Nephron (organoid): ENCODE measurements around the gene PELO.

Source experiments
- H3K27ac Mint-ChIP-seq, 3 experiments: 2 replicates each; pipeline ENCODE4 v1.8.0; 2020; ENCODE audit warnings: mixed read lengths in 3 of 3, mild to moderate bottlenecking in 2 of 3, moderate library complexity in 1 of 3
- H3K27me3 Mint-ChIP-seq: 2 replicates; pipeline ENCODE4 v1.8.0; 2021; ENCODE audit warnings: low read depth, mild to moderate bottlenecking, moderate library complexity, mixed read lengths
- H3K36me3 Mint-ChIP-seq: 2 replicates; pipeline ENCODE4 v1.8.0; 2020; ENCODE audit warnings: low read depth, mixed read lengths
- H3K4me1 Mint-ChIP-seq: 2 replicates; pipeline ENCODE4 v1.8.0; 2020; ENCODE audit warnings: mixed read lengths
- H3K4me3 Mint-ChIP-seq, 3 experiments: 2 replicates each; pipeline ENCODE4 v1.8.0; 2020; ENCODE audit warnings: mild to moderate bottlenecking in 3 of 3, mixed read lengths in 3 of 3, moderate library complexity in 2 of 3
- H3K9me3 Mint-ChIP-seq: 2 replicates; pipeline ENCODE4 v1.8.0; 2020; ENCODE audit warnings: mixed read lengths
- CTCF ChIP-seq, 3 experiments: fragments of 200-600 bp; sonication (generic); IDR thresholded peaks; one replicate each; pipeline ENCODE4 v1.5.0; 2021; ENCODE audit warnings: antibody characterized with exemption in 3 of 3; ENCODE audit not compliant: unreplicated experiment in 3 of 3

The PELO gene

GRCh38 chr5:52834320-52834719 lies 46.6 kb downstream of the PELO start:
- H3K9me3 Mint-ChIP-seq, result no peaks in the 10 kb centered on the region

GRCh38 chr5:52837068-52837467 lies 49.4 kb downstream of the PELO start:
- no peaks in the 10 kb centered on the region for H3K36me3 Mint-ChIP-seq
- TF ChIP-seq CTCF (IDR thresholded peaks at IDR 0.05; ENCODE audit: unreplicated experiment in 3 of 3), result no peak
- H3K27me3 Mint-ChIP-seq, result no peaks in the 10 kb centered on the region
- peak overlapping the region; percentile 75 to 82 (median 80) for H3K27ac Mint-ChIP-seq
- H3K9me3 Mint-ChIP-seq, result no peaks in the 10 kb centered on the region
- peaks cover 33% of the 10 kb centered on the region for H3K4me1 Mint-ChIP-seq
- no peak overlapping the region for H3K4me3 Mint-ChIP-seq

More at GRCh38 chr5:52834320-52834719, 46.6 kb downstream of the PELO start:
- no peak overlapping the region for H3K4me3 Mint-ChIP-seq
- no peak overlapping the region for H3K27ac Mint-ChIP-seq
- no peaks in the 10 kb centered on the region for H3K27me3 Mint-ChIP-seq
- no peaks in the 10 kb centered on the region for H3K36me3 Mint-ChIP-seq
- TF ChIP-seq CTCF (IDR thresholded peaks at IDR 0.05; ENCODE audit: unreplicated experiment in 3 of 3), result no peak
- peaks cover 13% of the 10 kb centered on the region for H3K4me1 Mint-ChIP-seq
